Measurements from ENCODE around the gene PLEKHF1. TPM values are rescaled to one million over a fixed set of nuclear protein-coding genes. Genes with fewer than 3 reads are reported as not detected.

PLEKHF1 gene
- total and polyA plus RNA-seq, 2 of the 13 experiments (the other 11 are each of a cell fraction or from before 2014, with no cell fraction given): 2.9 to 3.8 TPM

GRCh38 chr19:29617366-29618266, 47.6 kb upstream of the PLEKHF1 start:
- Histone ChIP-seq H3K9ac (ENCODE audit: insufficient read depth, low read depth, low read length) (no peak overlapping the region), H3K27me3 (ENCODE audit: control insufficient read depth in 1 of 2, insufficient read depth in 2 of 2, low read length in 2 of 2) (peaks cover 1 to 3% of the 10 kb centered on the region in 2 experiments; a peak in 2 of 5 replicates), H3K36me3 (replicated peaks in 1 of 2; ENCODE audit: control insufficient read depth in 1 of 2, insufficient read depth in 2 of 2, low read length in 2 of 2) (peaks cover 14 to 23% of the 10 kb centered on the region in 2 experiments), H3K27ac (ENCODE audit: extremely low read length, insufficient read depth, low read length) (no peak overlapping the region), H3K79me2 (ENCODE audit: insufficient read depth, low read length) (no peaks in the 10 kb centered on the region), H3K4me1 (ENCODE audit: insufficient read depth, low read length) (peaks cover 12% of the 10 kb centered on the region; the same call in 1 of the 2 replicates), H4K20me1 (ENCODE audit: insufficient read depth, low read length) (no peaks in the 10 kb centered on the region), H3K4me2 (ENCODE audit: low read depth, low read length) (no peak overlapping the region), H2AFZ (ENCODE audit: low read length) (no peak overlapping the region), H3K9me3 (ENCODE audit: low read length) (no peaks in the 10 kb centered on the region), H3K4me3 (replicated peaks in 1 of 3; ENCODE audit: insufficient read depth in 1 of 3, low read depth in 2 of 3, low read length in 3 of 3) (no peak overlapping the region)
- FAIRE-seq (no peak), DNase-seq (ENCODE audit: low spot score) (no peak), ATAC-seq (no peak)
- BruUV-seq (replicated peaks): no TSS peak
- intact Hi-C loops (cut with micrococcal nuclease; ENCODE audit: unreplicated experiment): no loop called here
- in situ Hi-C loops (cut with HindIII; ENCODE audit: extremely low pct_ligation_motif_present, low pct_unique_long_range_greater_than_20kb): no loop called here
- TF ChIP-seq ZNF672 (CRISPR knock-in tag; IDR thresholded peaks at IDR 0.05) (no peak), AGO2 (optimal IDR thresholded peaks at IDR 0.05; ENCODE audit: low read depth, low read length) (peak; percentile 27)
- CTCF ChIA-PET (ENCODE audit: low intra/inter-chr PET ratio, low total read pairs): no interaction called here
- POLR2A ChIA-PET: no interaction called here
- WGBS (ENCODE audit: low lambda C conversion rate): 69% methylated on average over 8 of the region's 16 CpGs

- H3K9me3 ChIP-seq (ENCODE audit: low read length): no peaks in the 10 kb centered on the region
- H3K36me3 ChIP-seq (replicated peaks in 1 of 2; ENCODE audit: control insufficient read depth in 1 of 2, insufficient read depth in 2 of 2, low read length in 2 of 2): peaks cover 7 to 15% of the 10 kb centered on the region in 2 experiments; a peak in 4 of 5 replicates
- no peak overlapping the region for H3K4me2 ChIP-seq (ENCODE audit: low read depth, low read length)
- peaks cover 12% of the 10 kb centered on the region; the same call in 1 of the 2 replicates for H3K4me1 ChIP-seq (ENCODE audit: insufficient read depth, low read length)
- no peaks in the 10 kb centered on the region for H3K79me2 ChIP-seq (ENCODE audit: insufficient read depth, low read length)
- in situ Hi-C loops (cut with HindIII; ENCODE audit: extremely low pct_ligation_motif_present, low pct_unique_long_range_greater_than_20kb): no loop called here
- intact Hi-C loops (cut with micrococcal nuclease; ENCODE audit: unreplicated experiment): no loop called here
- no peak for TF ChIP-seq FOXK2 (IDR thresholded peaks at IDR 0.05)
- no peak for TF ChIP-seq NPAS2 (CRISPR knock-in tag; IDR thresholded peaks at IDR 0.05; ENCODE audit: borderline replicate concordance)
- TF ChIP-seq RBM22 (optimal IDR thresholded peaks at IDR 0.05; ENCODE audit: low read length): no peak
- no peak for TF ChIP-seq XBP1 (CRISPR knock-in tag; IDR thresholded peaks at IDR 0.05)
- TF ChIP-seq SOX6 (IDR thresholded peaks at IDR 0.05): no peak
- no peak for TF ChIP-seq SOX6 (CRISPR knock-in tag; IDR thresholded peaks at IDR 0.05)
- H3K27ac ChIP-seq (ENCODE audit: extremely low read length, insufficient read depth, low read length): no peak overlapping the region
- WGBS (ENCODE audit: low lambda C conversion rate): 71% methylated on average over 6 of the region's 7 CpGs
- CTCF ChIA-PET (ENCODE audit: low intra/inter-chr PET ratio, low total read pairs): no interaction called here
- DNase-seq (ENCODE audit: low spot score) (no peak), FAIRE-seq (no peak), ATAC-seq (no peak)
- no peak overlapping the region for H2AFZ ChIP-seq (ENCODE audit: low read length)
- H3K27me3 ChIP-seq (ENCODE audit: control insufficient read depth in 1 of 2, insufficient read depth in 2 of 2, low read length in 2 of 2): peaks cover 1 to 3% of the 10 kb centered on the region in 2 experiments; a peak in 2 of 5 replicates
- H3K9ac ChIP-seq (ENCODE audit: insufficient read depth, low read depth, low read length): no peak overlapping the region
- BruUV-seq (replicated peaks): no TSS peak
- no peak overlapping the region for H3K4me3 ChIP-seq (replicated peaks in 1 of 3; ENCODE audit: insufficient read depth in 1 of 3, low read depth in 2 of 3, low read length in 3 of 3)
- POLR2A ChIA-PET: no interaction called here
- H4K20me1 ChIP-seq (ENCODE audit: insufficient read depth, low read length): no peaks in the 10 kb centered on the region
Observed at GRCh38 chr19:29618434-29618833, 46.8 kb upstream of the PLEKHF1 start.
